Measurements from ENCODE around the gene FUT2.
"Not testable (repeated sequence)": the region's sequence is repeated elsewhere in the genome, so short reads cannot be mapped to it uniquely, and the experiment has no call there.

The FUT2 gene

DNA sequence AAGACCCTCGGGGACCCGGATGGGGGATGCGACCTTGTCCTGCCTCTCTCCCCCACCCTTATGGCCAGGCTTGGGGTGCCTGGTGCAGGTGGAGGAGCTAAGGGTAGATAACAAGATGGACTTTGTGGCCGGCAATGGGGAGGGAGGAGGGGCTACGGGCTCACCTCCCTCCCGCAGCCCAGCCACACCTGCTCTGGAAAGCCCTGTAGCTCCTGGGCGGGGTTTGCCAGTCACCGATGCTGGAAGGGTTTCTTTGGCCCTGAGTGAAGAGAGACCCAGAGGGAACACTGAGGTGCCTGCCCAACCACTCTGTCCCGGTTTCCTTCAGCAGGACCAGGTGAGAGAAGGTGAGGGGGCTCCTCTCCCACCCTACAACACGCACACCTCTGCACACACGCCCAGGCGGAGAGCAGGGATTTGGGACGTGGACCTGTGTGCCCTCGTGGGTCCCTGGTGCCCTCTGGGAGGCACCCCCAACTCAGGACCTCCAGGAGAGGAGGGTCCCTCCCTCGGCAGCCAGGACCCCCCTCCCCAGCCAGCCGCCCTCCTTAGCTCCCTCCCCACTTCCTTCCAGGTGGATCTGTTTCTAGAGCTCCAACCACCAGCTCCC lies at the start of gene FUT2:
TSS of gene FUT2 (plus strand) at position 229 of the 610 bp plus-strand sequence. CDS start 6,986 bp downstream, outside the sequence.
- in situ Hi-C loops (cut with MboI; ENCODE audit: low pct_unique_long_range_greater_than_20kb, low sequenced_read_pairs), result no loop called here
- DNase-seq, result no peak

- in situ Hi-C loops (cut with MboI; ENCODE audit: low pct_unique_long_range_greater_than_20kb, low sequenced_read_pairs), result no loop called here
Measured at GRCh38 chr19:48646001-48646721, 49.6 kb upstream of the FUT2 start, which contains the start of gene CA11. Gene CA11, minus strand, starts transcription at chr19:48646187. Its CDS starts 555 bp downstream, at chr19:48645632.

GRCh38 chr19:48646722-48647216 lies 49.0 kb upstream of the FUT2 start:
- in situ Hi-C loops (cut with MboI; ENCODE audit: low pct_unique_long_range_greater_than_20kb, low sequenced_read_pairs), result no loop called here
- DNase-seq, result no peak

More at GRCh38 chr19:48646001-48646721, 49.6 kb upstream of the FUT2 start, which contains the start of gene CA11:
- DNase-seq, result peak; percentile 88

DNA sequence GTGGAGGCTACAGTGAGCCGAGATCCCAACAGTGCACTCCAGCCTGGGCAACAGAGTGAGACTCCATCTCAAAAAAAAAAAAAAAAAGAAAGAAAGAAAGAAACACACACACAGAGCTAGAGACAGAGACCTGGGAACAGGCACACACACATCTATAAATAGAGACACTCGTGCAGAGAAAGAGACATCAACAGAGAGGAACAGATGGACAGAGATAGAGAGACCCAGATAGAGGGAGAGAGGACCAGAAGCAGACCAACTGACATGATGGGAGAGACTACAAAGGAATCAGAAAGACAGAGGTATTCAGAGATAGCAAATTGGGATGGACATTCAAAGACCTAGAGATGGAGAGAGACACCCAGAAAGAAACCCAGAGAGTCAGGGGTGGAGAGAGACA lies 47.6 kb upstream of the FUT2 start:
- no peak for DNase-seq
- in situ Hi-C loops (cut with MboI; ENCODE audit: low pct_unique_long_range_greater_than_20kb, low sequenced_read_pairs), result no loop called here

GRCh38 chr19:48650974-48651682 lies 44.6 kb upstream of the FUT2 start:
- no peak for DNase-seq
- in situ Hi-C loops (cut with MboI; ENCODE audit: low pct_unique_long_range_greater_than_20kb, low sequenced_read_pairs), result no loop called here

- in situ Hi-C loops (cut with MboI; ENCODE audit: low pct_unique_long_range_greater_than_20kb, low sequenced_read_pairs), result no loop called here
- DNase-seq, result no peak
Measured at GRCh38 chr19:48651683-48652048, 44.1 kb upstream of the FUT2 start.

GRCh38 chr19:48654299-48655059 lies 41.3 kb upstream of the FUT2 start:
- in situ Hi-C loops (cut with MboI; ENCODE audit: low pct_unique_long_range_greater_than_20kb, low sequenced_read_pairs), result no loop called here
- no peak for DNase-seq

- DNase-seq, result no peak
- in situ Hi-C loops (cut with MboI; ENCODE audit: low pct_unique_long_range_greater_than_20kb, low sequenced_read_pairs), result no loop called here
Measured at GRCh38 chr19:48656840-48657474, 38.8 kb upstream of the FUT2 start.

GRCh38 chr19:48657828-48658227 lies 37.9 kb upstream of the FUT2 start:
- DNase-seq; in situ Hi-C loops (cut with MboI; ENCODE audit: low pct_unique_long_range_greater_than_20kb, low sequenced_read_pairs): not testable (repeated sequence)

DNA sequence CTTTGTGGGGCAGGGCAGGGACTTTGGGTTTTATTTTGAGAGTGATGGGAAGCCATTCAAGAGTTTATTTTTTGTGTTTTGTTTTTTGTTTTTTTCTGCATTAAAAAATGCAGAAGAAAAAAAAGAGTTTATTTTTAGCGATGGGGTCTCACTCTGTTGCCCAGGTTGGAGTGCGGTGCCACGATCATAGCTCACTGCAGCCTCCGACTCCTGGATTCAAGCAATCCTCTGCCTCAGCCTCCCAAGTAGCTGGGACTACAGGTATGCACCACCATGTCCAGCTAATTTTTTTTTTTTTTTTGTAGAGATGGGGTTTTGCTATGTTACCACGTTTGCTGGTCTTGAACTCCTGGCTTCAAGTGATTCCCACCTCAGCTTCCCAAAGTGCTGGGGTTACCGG lies 37.3 kb upstream of the FUT2 start:
- no peak for DNase-seq

DNA sequence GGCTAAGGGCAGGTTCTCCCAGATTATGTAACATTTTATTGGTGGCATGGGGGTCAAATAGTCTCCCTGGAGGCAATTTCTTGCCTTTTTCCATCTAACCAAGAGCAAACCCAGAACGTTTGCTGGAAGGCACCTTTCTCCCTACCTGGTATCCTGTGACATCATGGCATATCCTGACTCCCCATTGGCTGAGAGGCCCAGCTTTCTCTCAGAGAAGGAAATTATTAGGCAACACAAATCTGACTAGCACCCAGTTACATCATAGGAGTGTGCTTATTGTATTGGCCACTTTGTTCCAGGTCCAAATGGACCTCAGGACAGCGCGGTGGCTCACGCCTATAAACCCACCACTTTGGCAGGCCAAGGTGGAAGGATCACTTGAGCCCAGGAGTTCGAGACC lies 36.0 kb upstream of the FUT2 start:
- DNase-seq, result no peak
- in situ Hi-C loops (cut with MboI; ENCODE audit: low pct_unique_long_range_greater_than_20kb, low sequenced_read_pairs), result no loop called here

More for the DNA sequence above, 37.3 kb upstream of the FUT2 start:
- in situ Hi-C loops (cut with MboI; ENCODE audit: low pct_unique_long_range_greater_than_20kb, low sequenced_read_pairs), result no loop called here

- in situ Hi-C loops (cut with MboI; ENCODE audit: low pct_unique_long_range_greater_than_20kb, low sequenced_read_pairs), result no loop called here
- peak; percentile 90 for DNase-seq
Measured at GRCh38 chr19:48660852-48661710, 34.7 kb upstream of the FUT2 start.

- no peak for DNase-seq
- in situ Hi-C loops (cut with MboI; ENCODE audit: low pct_unique_long_range_greater_than_20kb, low sequenced_read_pairs), result no loop called here
Measured at GRCh38 chr19:48661711-48662090, 34.1 kb upstream of the FUT2 start.

DNA sequence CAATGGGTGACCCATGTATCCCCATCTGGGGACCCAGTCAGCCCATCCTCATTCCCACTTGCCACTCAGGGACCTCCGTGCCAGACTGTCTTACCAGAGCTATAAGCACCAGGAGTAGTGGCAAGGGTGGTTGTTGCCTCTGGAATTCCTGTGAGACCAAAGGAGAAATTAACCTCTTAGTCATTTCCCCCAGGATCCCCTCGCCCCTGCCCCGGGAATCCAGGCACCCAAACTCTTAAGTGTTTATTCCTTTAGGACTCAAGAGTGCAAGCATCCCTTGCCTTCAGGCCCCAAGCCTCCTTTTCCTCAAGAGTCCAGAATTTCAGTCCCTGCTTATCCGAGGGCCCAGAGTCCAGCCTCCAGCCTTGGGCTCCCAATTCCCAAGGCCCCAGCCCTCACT lies 32.1 kb upstream of the FUT2 start:
- in situ Hi-C loops (cut with MboI; ENCODE audit: low pct_unique_long_range_greater_than_20kb, low sequenced_read_pairs), result no loop called here

GRCh38 chr19:48664476-48664875 lies 31.3 kb upstream of the FUT2 start:
- in situ Hi-C loops (cut with MboI; ENCODE audit: low pct_unique_long_range_greater_than_20kb, low sequenced_read_pairs), result no loop called here
- DNase-seq, result no peak

More for the DNA sequence above, 32.1 kb upstream of the FUT2 start:
- no peak for DNase-seq

- in situ Hi-C loops (cut with MboI; ENCODE audit: low pct_unique_long_range_greater_than_20kb, low sequenced_read_pairs), result no loop called here
- DNase-seq, result no peak
Measured at GRCh38 chr19:48665786-48666185, 30.0 kb upstream of the FUT2 start.

DNA sequence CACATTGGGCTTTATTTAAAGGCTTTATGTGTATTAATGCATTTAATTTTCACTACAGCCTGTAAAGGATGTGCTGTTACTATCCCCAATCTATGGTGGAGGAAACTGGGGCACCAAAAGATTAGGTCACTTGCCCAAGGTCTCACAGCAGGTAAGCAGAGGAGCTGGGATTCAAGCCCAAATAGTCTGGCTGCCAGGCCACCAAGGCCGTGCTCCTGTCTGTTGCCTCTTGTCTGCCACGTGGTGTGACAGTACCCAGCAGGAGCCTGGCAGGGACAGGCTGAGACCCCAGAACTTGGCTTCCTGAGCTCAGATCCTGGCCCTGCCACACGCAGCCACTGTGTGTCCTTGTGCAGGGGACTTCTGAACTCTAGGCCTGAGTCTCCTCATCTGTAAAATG lies 27.4 kb upstream of the FUT2 start:
- in situ Hi-C loops (cut with MboI; ENCODE audit: low pct_unique_long_range_greater_than_20kb, low sequenced_read_pairs), result no loop called here
- no peak for DNase-seq

DNA sequence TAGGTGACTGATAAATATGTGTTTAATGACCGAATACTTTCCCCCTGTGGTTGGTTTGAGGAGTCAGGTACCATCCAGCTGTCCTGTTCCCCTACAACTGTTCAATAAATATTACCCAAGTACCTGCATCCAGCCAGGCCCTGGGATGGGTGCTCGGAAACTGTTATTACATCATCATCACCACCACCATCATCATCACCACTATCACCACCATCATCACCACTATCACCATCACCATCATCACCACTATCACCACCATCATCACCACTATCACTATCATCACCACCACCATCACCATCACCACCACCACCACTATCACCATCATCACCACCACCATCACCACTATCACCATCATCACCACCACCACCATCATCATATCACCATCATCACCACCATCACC lies 27.0 kb upstream of the FUT2 start:
- DNase-seq, result no peak
- in situ Hi-C loops (cut with MboI; ENCODE audit: low pct_unique_long_range_greater_than_20kb, low sequenced_read_pairs), result no loop called here
